ENCODE data around the gene CTIF. TPM values are rescaled to one million over a fixed set of nuclear protein-coding genes. Genes with fewer than 3 reads are reported as not detected.

Gene CTIF
- total and polyA plus RNA-seq, 12 donors = 20.5 to 159 (median 57.0) TPM

DNA sequence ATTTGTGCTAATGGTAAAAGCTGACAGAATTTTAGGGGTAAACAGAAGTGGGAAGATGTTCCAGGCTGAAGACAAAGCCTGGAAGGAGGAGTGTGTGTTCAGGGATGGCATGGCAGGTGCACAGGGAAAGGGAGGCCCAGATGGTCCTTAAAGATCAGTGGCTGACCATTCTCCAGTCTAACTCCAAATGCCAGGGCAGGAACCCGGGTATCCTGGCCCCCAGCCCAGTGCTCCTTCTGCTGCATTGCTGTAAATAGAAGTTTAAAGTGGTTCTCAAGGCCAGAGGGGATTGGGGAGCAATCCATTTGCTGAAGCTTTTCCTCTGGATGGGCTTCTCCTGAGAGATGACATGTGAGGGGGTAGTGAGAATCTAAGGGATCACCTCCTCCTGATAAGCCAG is 158.6 kb downstream of the CTIF start:
- Histone ChIP-seq H3K27me3 (no peaks in the 10 kb centered on the region), H3K27ac (no peak overlapping the region), H3K4me3 (no peak overlapping the region), H3K36me3 (replicated peaks in 1 of 2) (no peaks in the 10 kb centered on the region), H3K4me1 (replicated peaks in 1 of 2) (peaks cover 0 to 20% of the 10 kb centered on the region in 2 donors), H3K9me3 (replicated peaks in 1 of 3) (no peaks in the 10 kb centered on the region)
- no peak for DNase-seq
- WGBS, 4 donors = 20 to 44% (median 42%) methylated on average over 1 of the region's 1 CpG
- intact Hi-C loops (cut with DNase I) = no loop called here
- TF ChIP-seq, protein P1, sequence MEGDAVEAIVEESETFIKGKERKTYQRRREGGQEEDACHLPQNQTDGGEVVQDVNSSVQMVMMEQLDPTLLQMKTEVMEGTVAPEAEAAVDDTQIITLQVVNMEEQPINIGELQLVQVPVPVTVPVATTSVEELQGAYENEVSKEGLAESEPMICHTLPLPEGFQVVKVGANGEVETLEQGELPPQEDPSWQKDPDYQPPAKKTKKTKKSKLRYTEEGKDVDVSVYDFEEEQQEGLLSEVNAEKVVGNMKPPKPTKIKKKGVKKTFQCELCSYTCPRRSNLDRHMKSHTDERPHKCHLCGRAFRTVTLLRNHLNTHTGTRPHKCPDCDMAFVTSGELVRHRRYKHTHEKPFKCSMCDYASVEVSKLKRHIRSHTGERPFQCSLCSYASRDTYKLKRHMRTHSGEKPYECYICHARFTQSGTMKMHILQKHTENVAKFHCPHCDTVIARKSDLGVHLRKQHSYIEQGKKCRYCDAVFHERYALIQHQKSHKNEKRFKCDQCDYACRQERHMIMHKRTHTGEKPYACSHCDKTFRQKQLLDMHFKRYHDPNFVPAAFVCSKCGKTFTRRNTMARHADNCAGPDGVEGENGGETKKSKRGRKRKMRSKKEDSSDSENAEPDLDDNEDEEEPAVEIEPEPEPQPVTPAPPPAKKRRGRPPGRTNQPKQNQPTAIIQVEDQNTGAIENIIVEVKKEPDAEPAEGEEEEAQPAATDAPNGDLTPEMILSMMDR (IDR thresholded peaks at IDR 0.05) = no peak
- no peak for TF ChIP-seq POLR2A (IDR thresholded peaks at IDR 0.05)

DNA sequence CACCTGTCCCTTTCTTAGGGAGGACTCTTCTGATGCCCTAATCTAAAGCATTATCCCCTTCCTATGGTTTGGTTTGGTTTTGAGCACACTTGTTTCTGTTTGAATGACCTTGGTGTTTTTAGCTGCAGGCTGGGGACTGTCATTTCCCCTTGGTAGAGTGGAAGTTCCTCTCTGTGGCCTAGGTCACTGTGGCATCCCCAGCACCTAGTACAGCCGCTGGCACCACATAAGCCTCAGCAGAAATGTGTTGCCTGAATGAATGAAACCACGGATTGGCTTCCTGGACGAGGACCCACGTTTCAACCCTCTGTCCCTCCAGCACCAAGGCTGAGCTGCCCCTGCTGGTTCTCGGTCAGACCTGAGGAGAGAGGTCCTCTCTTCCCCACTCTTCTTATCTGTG is 159.9 kb downstream of the CTIF start:
- Histone ChIP-seq H3K9me3 (replicated peaks in 1 of 3) (no peaks in the 10 kb centered on the region), H3K27ac (no peak overlapping the region), H3K4me3 (no peak overlapping the region), H3K27me3 (no peaks in the 10 kb centered on the region), H3K36me3 (replicated peaks in 1 of 2) (no peaks in the 10 kb centered on the region), H3K4me1 (replicated peaks in 1 of 2) (peaks cover 0 to 18% of the 10 kb centered on the region in 2 donors)
- no peak for DNase-seq
- intact Hi-C loops (cut with DNase I) = no loop called here
- WGBS, 4 donors = 52 to 69% (median 62%) methylated on average over 5 of the region's 5 CpGs
- TF ChIP-seq POLR2A (IDR thresholded peaks at IDR 0.05) = no peak
- TF ChIP-seq, protein P1 (IDR thresholded peaks at IDR 0.05) = no peak

DNA sequence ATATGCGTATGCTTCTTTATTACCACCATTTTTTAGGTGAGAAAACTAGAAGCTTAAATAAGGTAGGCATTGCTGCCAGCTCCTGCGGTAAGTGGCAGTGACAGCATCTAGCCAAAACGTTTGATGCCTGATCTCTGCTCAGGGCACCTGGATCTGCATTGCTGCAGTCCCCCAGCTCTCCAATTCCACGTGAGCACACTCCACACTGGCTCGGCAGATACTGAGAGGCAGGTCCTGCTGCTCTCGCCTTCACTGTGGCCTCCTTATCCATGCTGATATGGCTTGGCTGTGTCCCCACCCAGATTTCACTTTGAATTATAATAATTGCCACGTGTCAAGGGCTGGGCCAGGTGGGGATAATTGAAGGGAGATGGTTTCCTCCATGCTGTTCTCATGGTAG is 160.9 kb downstream of the CTIF start:
- intact Hi-C loops (cut with DNase I) = no loop called here
- WGBS, 4 donors = 83 to 92% (median 91%) methylated on average over 4 to 7 of the region's 7 CpGs
- Histone ChIP-seq H3K9me3 (replicated peaks in 1 of 3) (no peaks in the 10 kb centered on the region), H3K4me1 (replicated peaks in 1 of 2) (peaks cover 0 to 10% of the 10 kb centered on the region in 2 donors), H3K36me3 (replicated peaks in 1 of 2) (no peaks in the 10 kb centered on the region), H3K4me3 (no peak overlapping the region), H3K27ac (no peak overlapping the region), H3K27me3 (no peaks in the 10 kb centered on the region)
- no peak for DNase-seq
- TF ChIP-seq, protein P1 (IDR thresholded peaks at IDR 0.05) = no peak
- TF ChIP-seq POLR2A (IDR thresholded peaks at IDR 0.05) = no peak

DNA sequence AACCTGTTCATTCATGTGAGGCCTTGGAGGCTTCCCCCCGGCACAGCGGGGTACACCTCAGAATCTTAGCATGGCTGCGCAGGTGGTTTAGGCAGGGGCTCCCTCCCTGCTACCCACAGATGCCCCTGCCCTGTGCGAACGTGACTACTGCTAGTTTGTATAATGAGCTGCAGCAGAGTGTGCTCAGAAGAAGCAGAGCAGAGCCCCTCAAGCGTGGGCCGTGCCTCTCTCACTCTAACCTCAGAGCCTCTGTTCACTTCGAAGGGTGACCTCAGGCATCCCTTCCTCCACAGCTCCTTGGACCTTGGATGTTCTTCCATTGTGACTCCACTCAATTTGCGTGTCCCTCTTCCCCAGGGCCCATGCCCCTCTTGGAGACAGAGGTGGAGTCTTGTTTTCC is 161.6 kb downstream of the CTIF start:
- Histone ChIP-seq H3K4me3 (no peak overlapping the region), H3K36me3 (replicated peaks in 1 of 2) (no peaks in the 10 kb centered on the region), H3K27me3 (no peaks in the 10 kb centered on the region), H3K4me1 (replicated peaks in 1 of 2) (peaks cover 0 to 10% of the 10 kb centered on the region in 2 donors), H3K27ac (no peak overlapping the region), H3K9me3 (replicated peaks in 1 of 3) (no peaks in the 10 kb centered on the region)
- 94 to 98% (median 95%) methylated on average over 7 to 9 of the region's 9 CpGs for WGBS, 4 donors
- no peak for TF ChIP-seq POLR2A (IDR thresholded peaks at IDR 0.05)
- TF ChIP-seq, protein P1 (IDR thresholded peaks at IDR 0.05) = no peak
- no peak for DNase-seq
- intact Hi-C loops (cut with DNase I) = no loop called here
